Measurements from ENCODE around the gene ATXN7L1.
"Not testable (repeated sequence)": the region's sequence is repeated elsewhere in the genome, so short reads cannot be mapped to it uniquely, and the experiment has no call there.

ATXN7L1 gene

DNA sequence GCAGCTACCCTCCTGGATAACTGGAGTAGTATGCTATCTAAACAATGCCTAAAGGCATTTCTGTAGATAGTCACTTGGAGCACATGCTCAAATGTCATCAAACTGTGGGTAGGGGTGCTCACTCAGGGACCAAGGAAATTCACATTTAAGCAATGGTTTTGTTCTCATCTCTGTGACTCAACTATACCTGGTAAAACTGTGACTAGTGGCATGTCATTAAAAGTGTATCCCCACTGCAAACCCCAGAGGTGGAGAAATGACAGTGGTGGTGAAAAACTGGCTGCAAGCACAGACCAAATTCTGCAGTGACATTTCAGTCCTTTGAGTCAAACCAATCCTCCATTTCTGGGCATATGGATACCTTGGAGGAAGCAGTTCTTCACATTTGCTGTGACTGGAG is 160.9 kb downstream of the ATXN7L1 start:
- H3K9ac ChIP-seq (ENCODE audit: low read depth, low read length), result no peak overlapping the region
- H3K27ac ChIP-seq (ENCODE audit: low read length), result no peak overlapping the region
- peaks cover 34% of the 10 kb centered on the region for H3K9me3 ChIP-seq (ENCODE audit: insufficient read depth, low read depth, low read length)
- no peak overlapping the region for H3K4me3 ChIP-seq (ENCODE audit: low read length)
- peaks cover 22% of the 10 kb centered on the region; the same call in 1 of the 2 replicates for H3K36me3 ChIP-seq (ENCODE audit: insufficient read depth, low read depth, low read length)
- no peaks in the 10 kb centered on the region for H3K27me3 ChIP-seq (ENCODE audit: insufficient read depth, low read length)
- H3K4me1 ChIP-seq (ENCODE audit: insufficient read depth, low read length), result peaks cover 17% of the 10 kb centered on the region

DNA sequence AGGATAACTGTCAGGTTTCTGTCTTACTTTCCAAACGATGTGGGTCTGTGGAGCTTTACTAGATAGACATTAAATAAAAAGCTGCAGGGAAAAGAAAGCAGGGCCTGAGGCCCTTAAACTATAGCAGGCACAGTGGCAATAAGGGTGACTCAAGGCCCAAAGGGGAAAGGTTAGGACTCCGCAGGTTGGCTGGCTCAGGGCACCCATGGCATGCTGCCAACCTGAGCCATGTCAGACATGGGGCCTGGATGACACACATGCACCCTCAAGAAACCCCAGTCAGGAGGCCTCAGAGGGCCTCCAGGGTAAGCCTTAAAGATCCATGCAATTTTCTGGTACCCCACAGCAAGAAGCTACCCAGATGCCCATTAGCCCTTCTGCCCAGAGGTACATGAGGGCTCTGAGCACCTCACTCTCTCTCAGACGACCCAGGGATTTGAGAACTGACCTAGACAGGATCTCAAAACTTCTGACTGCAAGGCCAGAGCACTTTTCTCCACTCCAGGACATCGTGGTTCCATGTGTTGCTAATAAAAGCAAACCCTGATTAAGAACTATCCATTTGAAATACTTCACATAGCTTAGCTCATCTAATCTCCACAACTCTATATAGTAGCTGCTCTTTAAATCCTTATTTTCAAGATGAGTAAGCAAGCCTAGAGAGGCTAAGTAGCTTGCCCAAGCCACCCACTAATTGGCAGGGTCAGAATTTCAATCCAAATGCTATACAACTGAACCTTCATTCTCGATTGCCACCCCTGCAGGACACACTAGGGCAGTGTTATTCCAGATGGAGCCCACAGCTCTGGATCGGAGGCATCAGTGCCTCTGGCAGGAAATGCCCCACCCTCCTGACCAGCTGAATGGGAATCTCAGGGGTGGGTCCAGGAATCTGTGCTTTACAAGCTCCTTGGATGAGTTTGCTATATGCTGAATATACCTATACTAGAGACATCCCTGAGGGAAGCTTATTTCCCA is 162.6 kb downstream of the ATXN7L1 start:
- H3K36me3 ChIP-seq (ENCODE audit: insufficient read depth, low read depth, low read length), result peaks cover 28% of the 10 kb centered on the region; the same call in 1 of the 2 replicates
- peaks cover 39% of the 10 kb centered on the region for H3K9me3 ChIP-seq (ENCODE audit: insufficient read depth, low read depth, low read length)
- no peak overlapping the region for H3K27ac ChIP-seq (ENCODE audit: low read length)

DNA sequence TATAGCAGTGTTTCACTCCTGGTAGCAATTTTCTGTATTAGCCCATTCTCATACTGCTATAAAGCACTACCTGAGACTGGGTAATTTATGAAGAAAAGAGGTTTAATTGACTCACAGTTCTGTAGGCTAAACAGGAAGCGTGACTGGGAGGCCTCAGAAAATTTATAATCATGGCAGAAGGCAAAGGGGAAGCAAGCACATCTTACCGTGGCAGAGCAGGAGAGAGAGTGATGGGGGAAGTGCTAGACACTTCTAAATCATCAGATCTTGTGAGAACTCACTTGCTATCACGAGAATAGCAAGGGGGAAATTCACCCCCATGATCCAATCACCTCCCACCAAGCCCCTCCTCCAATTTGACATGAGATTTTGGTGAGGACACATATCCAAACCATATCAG is 163.5 kb downstream of the ATXN7L1 start:
- Histone ChIP-seq H3K9ac (ENCODE audit: low read depth, low read length) (no peak overlapping the region), H3K27ac (ENCODE audit: low read length) (no peak overlapping the region), H3K27me3 (ENCODE audit: insufficient read depth, low read length) (no peaks in the 10 kb centered on the region), H3K36me3 (ENCODE audit: insufficient read depth, low read depth, low read length) (peaks cover 28% of the 10 kb centered on the region; the same call in 1 of the 2 replicates), H3K4me1 (ENCODE audit: insufficient read depth, low read length) (no peaks in the 10 kb centered on the region), H3K9me3 (ENCODE audit: insufficient read depth, low read depth, low read length) (peaks cover 39% of the 10 kb centered on the region), H3K4me3 (ENCODE audit: low read length) (no peak overlapping the region)

More for the DNA sequence above, 162.6 kb downstream of the ATXN7L1 start:
- H3K9ac ChIP-seq (ENCODE audit: low read depth, low read length), result no peak overlapping the region
- H3K4me3 ChIP-seq (ENCODE audit: low read length), result no peak overlapping the region
- H3K27me3 ChIP-seq (ENCODE audit: insufficient read depth, low read length), result no peaks in the 10 kb centered on the region
- peaks cover 6% of the 10 kb centered on the region for H3K4me1 ChIP-seq (ENCODE audit: insufficient read depth, low read length)

DNA sequence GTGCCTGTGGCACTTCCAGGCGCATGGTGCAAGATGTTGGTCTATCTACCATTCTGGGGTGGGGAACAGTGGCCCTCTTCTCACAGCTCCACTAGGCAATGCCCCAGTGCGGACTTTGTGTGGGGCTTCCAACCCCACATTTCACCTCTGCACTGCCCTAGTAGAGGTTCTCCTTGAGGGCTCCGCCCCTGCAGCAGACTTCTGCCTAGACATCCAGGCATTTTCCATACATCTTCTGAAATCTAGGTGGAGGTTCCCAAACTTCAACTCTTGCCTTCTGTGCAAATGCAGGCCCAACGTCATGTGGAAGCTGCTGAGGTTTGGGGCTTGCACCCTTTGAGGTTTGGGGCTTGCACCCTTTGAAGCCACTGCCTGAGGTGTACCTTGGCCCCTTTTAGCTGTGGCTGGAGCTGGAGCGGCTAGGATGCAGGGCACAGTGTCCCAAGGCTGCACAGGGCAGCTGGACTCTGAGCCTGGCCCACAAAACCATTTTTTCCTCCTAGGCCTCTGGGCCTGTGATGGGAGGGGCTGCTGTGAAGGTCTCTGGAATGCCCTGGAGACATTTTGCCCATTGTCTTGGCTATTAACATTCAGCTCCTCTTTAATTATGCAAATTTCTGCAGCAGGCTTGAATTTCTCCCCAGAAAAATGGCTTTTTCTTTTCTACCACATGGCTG is 164.5 kb downstream of the ATXN7L1 start:
- Histone ChIP-seq H3K9me3 (ENCODE audit: insufficient read depth, low read depth, low read length) (peaks cover 39% of the 10 kb centered on the region), H3K27me3 (ENCODE audit: insufficient read depth, low read length) (no peaks in the 10 kb centered on the region), H3K36me3 (ENCODE audit: insufficient read depth, low read depth, low read length) (peaks cover 28% of the 10 kb centered on the region; the same call in 1 of the 2 replicates), H3K4me3 (ENCODE audit: low read length) (no peak overlapping the region), H3K4me1 (ENCODE audit: insufficient read depth, low read length) (0 out of 2 replicates have a peak, but pooled peaks cover 2% of the 10 kb centered on the region), H3K27ac (ENCODE audit: low read length) (no peak overlapping the region), H3K9ac (ENCODE audit: low read depth, low read length) (no peak overlapping the region)

DNA sequence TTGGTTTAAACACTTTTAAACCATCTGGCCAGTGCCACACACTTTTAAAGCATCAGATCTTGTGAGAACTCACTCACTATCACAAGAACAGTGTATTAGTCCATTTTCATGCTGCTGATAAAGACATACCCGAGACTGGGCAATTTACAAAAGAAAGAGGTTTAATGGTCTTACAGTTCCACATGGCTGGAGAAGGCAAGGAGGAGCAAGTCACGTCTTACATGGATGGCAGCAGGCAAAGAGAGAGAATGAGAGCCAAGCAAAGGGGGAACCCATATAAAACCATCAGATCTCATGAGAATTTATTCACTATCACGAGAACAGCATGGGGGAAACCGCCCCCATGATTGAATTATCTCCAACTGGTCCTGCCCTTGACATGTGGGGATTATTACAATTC is 165.7 kb downstream of the ATXN7L1 start:
- Histone ChIP-seq H3K9me3 (ENCODE audit: insufficient read depth, low read depth, low read length) (peaks cover 39% of the 10 kb centered on the region), H3K36me3 (ENCODE audit: insufficient read depth, low read depth, low read length) (peaks cover 28% of the 10 kb centered on the region; the same call in 1 of the 2 replicates)
- not testable (repeated sequence) for H3K4me3 ChIP-seq (ENCODE audit: low read length); H3K27ac ChIP-seq (ENCODE audit: low read length); H3K4me1 ChIP-seq (ENCODE audit: insufficient read depth, low read length); H3K9ac ChIP-seq (ENCODE audit: low read depth, low read length); H3K27me3 ChIP-seq (ENCODE audit: insufficient read depth, low read length)

DNA sequence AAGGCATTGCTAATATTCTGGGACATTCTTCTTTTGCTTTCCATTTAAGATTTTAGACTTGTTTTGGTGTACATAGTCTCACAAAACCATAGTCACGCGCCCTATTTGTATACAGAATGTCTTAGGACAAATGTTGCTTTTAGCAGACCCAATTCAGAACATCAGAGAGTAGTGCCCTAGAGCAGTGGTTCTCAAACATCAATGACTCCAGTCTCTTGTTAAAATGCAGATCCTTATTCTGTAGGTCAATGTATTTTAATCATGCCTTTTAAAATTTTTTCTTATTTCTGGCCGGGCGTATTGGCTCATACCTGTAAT is 167.7 kb downstream of the ATXN7L1 start:
- Histone ChIP-seq H3K27ac (ENCODE audit: low read length) (no peak overlapping the region), H3K4me3 (ENCODE audit: low read length) (no peak overlapping the region), H3K4me1 (ENCODE audit: insufficient read depth, low read length) (0 out of 2 replicates have a peak, but pooled peaks cover 2% of the 10 kb centered on the region), H3K27me3 (ENCODE audit: insufficient read depth, low read length) (no peaks in the 10 kb centered on the region), H3K9me3 (ENCODE audit: insufficient read depth, low read depth, low read length) (peaks cover 36% of the 10 kb centered on the region), H3K9ac (ENCODE audit: low read depth, low read length) (no peak overlapping the region), H3K36me3 (ENCODE audit: insufficient read depth, low read depth, low read length) (peaks cover 28% of the 10 kb centered on the region; the same call in 1 of the 2 replicates)

DNA sequence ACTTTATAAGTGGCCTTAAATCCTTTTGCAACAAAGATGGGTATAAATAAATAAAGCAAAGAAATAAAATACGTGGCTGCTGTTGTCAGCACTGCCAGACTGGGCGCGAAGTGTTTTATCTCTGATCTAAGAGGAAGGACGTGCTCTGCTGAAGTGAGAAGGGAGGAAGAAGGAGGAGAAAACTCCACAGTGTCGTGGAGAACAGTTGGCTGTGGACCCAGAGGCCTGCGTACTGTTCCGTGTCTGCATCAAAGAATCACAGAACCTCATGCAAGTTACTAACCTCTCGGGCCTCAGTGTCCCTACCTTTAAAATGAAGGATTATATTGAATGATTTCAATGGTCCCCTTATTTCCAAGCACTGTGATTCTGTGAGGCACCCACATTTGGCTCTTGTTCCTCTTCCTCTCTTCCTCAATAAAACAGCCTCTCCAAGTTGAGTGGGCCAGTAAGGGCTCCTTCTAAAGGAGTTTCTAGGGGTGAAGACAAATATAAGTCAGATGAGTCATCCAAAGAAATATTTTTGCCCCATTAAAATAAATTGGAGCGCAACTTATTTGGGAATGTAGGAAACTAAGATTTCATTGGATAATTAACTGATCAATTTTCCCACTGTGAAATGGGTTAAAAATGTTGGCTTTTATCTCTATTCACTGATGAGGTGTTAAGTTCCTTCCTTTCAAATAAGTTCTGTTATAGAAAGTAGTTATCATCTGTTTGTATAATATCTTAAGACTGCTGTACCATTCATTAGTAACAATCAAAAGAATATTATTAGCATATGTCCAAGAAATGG is 168.2 kb downstream of the ATXN7L1 start:
- no peak overlapping the region for H3K27ac ChIP-seq (ENCODE audit: low read length)
- H3K27me3 ChIP-seq (ENCODE audit: insufficient read depth, low read length), result no peaks in the 10 kb centered on the region
- H3K9ac ChIP-seq (ENCODE audit: low read depth, low read length), result no peak overlapping the region
- H3K36me3 ChIP-seq (ENCODE audit: insufficient read depth, low read depth, low read length), result peaks cover 25% of the 10 kb centered on the region; the same call in 1 of the 2 replicates
- H3K4me1 ChIP-seq (ENCODE audit: insufficient read depth, low read length), result 0 out of 2 replicates have a peak, but pooled peaks cover 2% of the 10 kb centered on the region
- H3K4me3 ChIP-seq (ENCODE audit: low read length), result no peak overlapping the region
- peaks cover 30% of the 10 kb centered on the region for H3K9me3 ChIP-seq (ENCODE audit: insufficient read depth, low read depth, low read length)

DNA sequence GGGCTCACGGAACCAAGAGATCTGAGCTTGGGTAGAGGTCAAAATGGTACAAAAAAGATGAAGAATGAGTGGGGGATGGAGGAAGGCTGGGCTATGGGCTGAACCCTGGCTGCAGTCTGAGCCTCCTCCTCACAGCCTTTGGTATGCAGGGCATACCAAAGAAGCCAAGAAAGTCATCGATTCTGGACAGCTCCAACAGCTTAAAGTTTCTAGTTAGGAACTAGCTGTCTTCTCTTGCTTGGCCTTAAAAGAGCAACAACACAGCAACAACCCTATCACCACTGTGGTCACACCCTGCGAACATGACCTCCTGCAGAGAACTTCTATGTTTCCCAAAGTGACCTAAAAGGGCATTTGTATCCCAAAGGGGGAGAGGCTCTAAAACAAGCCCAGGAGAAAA is 169.0 kb downstream of the ATXN7L1 start:
- Histone ChIP-seq H3K9me3 (ENCODE audit: insufficient read depth, low read depth, low read length) (peaks cover 23% of the 10 kb centered on the region), H3K27me3 (ENCODE audit: insufficient read depth, low read length) (no peaks in the 10 kb centered on the region), H3K36me3 (ENCODE audit: insufficient read depth, low read depth, low read length) (peaks cover 18% of the 10 kb centered on the region; the same call in 1 of the 2 replicates), H3K4me1 (ENCODE audit: insufficient read depth, low read length) (0 out of 2 replicates have a peak, but pooled peaks cover 2% of the 10 kb centered on the region), H3K27ac (ENCODE audit: low read length) (no peak overlapping the region), H3K9ac (ENCODE audit: low read depth, low read length) (no peak overlapping the region), H3K4me3 (ENCODE audit: low read length) (no peak overlapping the region)

DNA sequence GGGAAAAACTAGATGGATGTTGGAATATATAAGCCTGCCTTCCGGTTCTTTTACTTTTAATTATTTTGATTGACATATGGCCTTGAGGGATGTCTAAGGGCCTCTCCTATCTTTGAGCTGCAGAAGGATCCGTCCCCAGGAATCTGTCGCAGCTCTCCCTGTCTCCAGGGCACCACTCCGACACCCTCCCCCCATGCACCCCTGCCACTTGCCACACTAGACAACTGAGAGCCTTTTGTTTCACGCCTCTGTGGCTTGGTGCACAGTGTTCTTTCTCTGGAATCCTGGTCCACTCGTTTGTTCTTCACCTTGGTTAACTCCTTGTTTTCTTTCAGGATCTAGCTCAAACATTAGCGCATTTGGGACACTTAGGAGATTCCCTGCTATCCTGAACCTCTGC is 171.0 kb downstream of the ATXN7L1 start:
- Histone ChIP-seq H3K4me3 (ENCODE audit: low read length) (no peak overlapping the region), H3K27ac (ENCODE audit: low read length) (no peak overlapping the region)

DNA sequence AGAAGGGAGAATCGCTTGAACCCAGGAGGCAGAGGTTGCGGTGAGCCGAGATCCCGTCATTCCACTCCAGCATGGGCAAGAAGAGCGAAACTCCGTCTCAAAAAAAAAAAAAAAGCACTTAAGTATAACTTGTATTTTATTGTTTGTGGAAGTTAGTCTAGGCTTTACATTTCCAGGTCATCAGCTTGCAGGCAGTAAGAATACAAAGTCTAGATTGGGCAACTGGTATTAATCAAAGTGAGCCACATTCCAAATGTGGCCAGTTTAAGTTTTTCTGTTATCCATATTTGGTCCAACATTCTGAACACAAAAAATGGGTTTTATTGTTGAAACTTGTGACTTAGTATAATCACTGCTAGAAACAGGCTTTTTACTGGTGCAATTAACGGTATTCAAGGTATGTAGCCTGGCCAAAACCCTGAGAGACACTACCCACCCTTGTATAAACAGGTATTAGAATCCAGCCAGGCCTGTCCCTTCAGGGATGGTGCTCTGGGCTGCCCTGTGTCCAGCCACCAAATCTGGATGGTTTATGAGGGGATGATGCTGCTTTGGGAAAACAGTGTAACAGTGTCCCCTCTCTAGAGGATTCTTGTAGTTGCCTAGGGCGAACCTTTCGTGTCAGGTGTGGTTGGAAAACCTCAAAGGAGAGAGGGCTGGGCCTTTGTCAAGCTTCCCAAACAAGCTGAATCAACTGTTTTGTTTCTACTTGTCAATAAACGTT is 173.0 kb downstream of the ATXN7L1 start:
- Histone ChIP-seq H3K36me3 (ENCODE audit: insufficient read depth, low read depth, low read length) (no peaks in the 10 kb centered on the region), H3K27ac (ENCODE audit: low read length) (no peak overlapping the region), H3K4me1 (ENCODE audit: insufficient read depth, low read length) (peaks cover 13% of the 10 kb centered on the region; the same call in 1 of the 2 replicates), H3K4me3 (ENCODE audit: low read length) (no peak overlapping the region), H3K27me3 (ENCODE audit: insufficient read depth, low read length) (no peaks in the 10 kb centered on the region), H3K9ac (ENCODE audit: low read depth, low read length) (no peak overlapping the region), H3K9me3 (ENCODE audit: insufficient read depth, low read depth, low read length) (no peaks in the 10 kb centered on the region)

More for the DNA sequence above, 171.0 kb downstream of the ATXN7L1 start:
- Histone ChIP-seq H3K36me3 (ENCODE audit: insufficient read depth, low read depth, low read length) (peaks cover 6% of the 10 kb centered on the region; the same call in 1 of the 2 replicates), H3K27me3 (ENCODE audit: insufficient read depth, low read length) (no peaks in the 10 kb centered on the region), H3K4me1 (ENCODE audit: insufficient read depth, low read length) (peaks cover 7% of the 10 kb centered on the region; the same call in 1 of the 2 replicates), H3K9me3 (ENCODE audit: insufficient read depth, low read depth, low read length) (peaks cover 5% of the 10 kb centered on the region), H3K9ac (ENCODE audit: low read depth, low read length) (no peak overlapping the region)
